Upper lobe of left lung (tissue), 6 donors: ENCODE results near the gene NXF3. TPM values are rescaled to one million over a fixed set of nuclear protein-coding genes. Genes with fewer than 3 reads are reported as not detected.
"Not testable (repeated sequence)": the region's sequence is repeated elsewhere in the genome, so short reads cannot be mapped to it uniquely, and the experiment has no call there.

Experiments used
- ATAC-seq, 2 donors: fragments of 200-7000 bp; cut with Tn5 transposase; one replicate each; pipeline ENCODE4 v1.9.1; 2022; ENCODE audit warnings: mild to moderate bottlenecking in 2 of 2, moderate library complexity in 2 of 2; ENCODE audit not compliant: low FRiP score in 2 of 2
- DNase-seq, 2 donors: peaks; one replicate each; pipeline ENCODE4 v3.0.0-alpha.2; 2019 to 2020
- H3K27ac ChIP-seq, 4 donors: fragments of 200-600 bp; sonication (generic); one replicate each; pipeline ENCODE4 v1.5.1; 2016 to 2019
- H3K27me3 ChIP-seq, 4 donors: fragments of 200-600 bp; sonication (generic); one replicate each; pipeline ENCODE4 v1.5.1; 2017 to 2019
- H3K36me3 ChIP-seq, 4 donors: fragments of 200-600 bp; sonication (generic); one replicate each; pipeline ENCODE4 v1.5.1; 2016 to 2019
- H3K4me1 ChIP-seq, 4 donors: fragments of 200-600 bp; sonication (generic); one replicate each; pipeline ENCODE4 v1.5.1; 2018 to 2019
- H3K4me3 ChIP-seq, 4 donors: fragments of 200-600 bp; sonication (generic); one replicate each; pipeline ENCODE4 v1.5.1; 2017 to 2019; ENCODE audit warnings: mild to moderate bottlenecking in 2 of 4, moderate library complexity in 1 of 4
- H3K9me3 ChIP-seq, 4 donors: fragments of 200-600 bp; sonication (generic); one replicate each; pipeline ENCODE4 v1.5.1; 2018 to 2019
- CTCF ChIP-seq, 6 experiments: fragments of 450-650 bp in 4 of 6; fragments of 200-600 bp in 2 of 6; sonication (generic) in 2 of 6; IDR thresholded peaks; one replicate each; pipeline ENCODE4 v1.5.1; 2016 to 2019; ENCODE audit warnings: antibody characterized with exemption in 6 of 6
- EP300 ChIP-seq, 4 donors: sonication (generic); formaldehyde crosslinking; IDR thresholded peaks; one replicate each; pipeline ENCODE4 v1.5.1; 2017; ENCODE audit warnings: antibody characterized with exemption in 4 of 4, control low read depth in 2 of 4
- POLR2A ChIP-seq, 4 donors: fragments of 450-650 bp; IDR thresholded peaks; one replicate each; pipeline ENCODE4 v1.5.1; 2016 to 2017; ENCODE audit warnings: antibody characterized with exemption in 4 of 4, mild to moderate bottlenecking in 2 of 4
- POLR2AphosphoS5 ChIP-seq, 2 donors: sonication (generic); formaldehyde crosslinking; IDR thresholded peaks; one replicate each; pipeline ENCODE4 v1.5.1; 2017; ENCODE audit warnings: antibody characterized with exemption in 2 of 2
- WGBS, 2 donors: methylation state at CpG; one replicate each; pipeline ENCODE4 v1.1.5; 2017 to 2018; 5-methylcytosine and 5-hydroxymethylcytosine counted together
- total RNA-seq, 6 donors: library from RNA; depleted of rRNA in 4 of 6; stranded (reverse); fragments of >200 nt in 4 of 6; gene quantifications; one replicate each; pipeline versions ENCODE4 v1.1.0 to v1.2.1, GENCODE V29; 2016 to 2021
- donor health status: DM: no; HTN: no; CAD: no; lungs with moderate emphysema.
- donor health status: DM: no; HTN: yes; CAD: no; lungs with severe emphysema.

NXF3 gene
- total RNA-seq, 6 donors from 2014 or later, result 1.5 to 24.1 (median 6.8) TPM

- H3K4me1 ChIP-seq, result no peaks in the 10 kb centered on the region
- TF ChIP-seq POLR2AphosphoS5 (IDR thresholded peaks at IDR 0.05) (no peak), EP300 (IDR thresholded peaks at IDR 0.05) (no peak), POLR2A (IDR thresholded peaks at IDR 0.05) (no peak), CTCF (IDR thresholded peaks at IDR 0.05) (no peak)
- H3K9me3 ChIP-seq, result peaks cover 0 to 17% (median 0%) of the 10 kb centered on the region in 4 donors
- 96% methylated on average over 4 of the region's 4 CpGs; no CpG with 5 or more reads in 1 of the 2 donors for WGBS, 2 donors
- DNase-seq, result no peak
- no peaks in the 10 kb centered on the region for H3K27me3 ChIP-seq
- no peak for ATAC-seq
- H3K27ac ChIP-seq, result no peak overlapping the region
- no peak overlapping the region for H3K4me3 ChIP-seq
- no peaks in the 10 kb centered on the region for H3K36me3 ChIP-seq
Measured at GRCh38 chrX:103107836-103108235, 14.9 kb upstream of the NXF3 start.

GRCh38 chrX:103107227-103107737 lies 14.3 kb upstream of the NXF3 start:
- not testable (repeated sequence) for ATAC-seq, DNase-seq, H3K4me1 ChIP-seq, H3K27ac ChIP-seq, H3K27me3 ChIP-seq, H3K4me3 ChIP-seq, H3K36me3 ChIP-seq
- peaks cover 0 to 17% (median 0%) of the 10 kb centered on the region in 4 donors for H3K9me3 ChIP-seq
- 93% methylated on average over 21 of the region's 21 CpGs; no CpG with 5 or more reads in 1 of the 2 donors for WGBS, 2 donors

GRCh38 chrX:103104370-103104769 lies 11.4 kb upstream of the NXF3 start:
- H3K4me1 ChIP-seq, H3K36me3 ChIP-seq, H3K4me3 ChIP-seq, DNase-seq, H3K27me3 ChIP-seq, ATAC-seq, H3K27ac ChIP-seq: not testable (repeated sequence)
- WGBS, 2 donors, result 80 to 94% methylated on average over 1 to 25 of the region's 26 CpGs
- peaks cover 0 to 12% (median 0%) of the 10 kb centered on the region in 4 donors for H3K9me3 ChIP-seq

GRCh38 chrX:103103866-103104265 lies 10.9 kb upstream of the NXF3 start:
- not testable (repeated sequence) for H3K9me3 ChIP-seq, H3K27ac ChIP-seq, H3K4me3 ChIP-seq, H3K27me3 ChIP-seq, H3K36me3 ChIP-seq, ATAC-seq, DNase-seq, H3K4me1 ChIP-seq
- WGBS, 2 donors, result no CpG with 5 or more reads among the region's 2 CpGs

GRCh38 chrX:103101299-103102042 lies 8.5 kb upstream of the NXF3 start:
- H3K9me3 ChIP-seq, result no peaks in the 10 kb centered on the region
- ATAC-seq, result no peak

GRCh38 chrX:103100484-103100883 lies 7.5 kb upstream of the NXF3 start:
- WGBS, 2 donors, result 84 to 95% methylated on average over 4 of the region's 4 CpGs

More at GRCh38 chrX:103101299-103102042, 8.5 kb upstream of the NXF3 start:
- Histone ChIP-seq H3K27me3 (no peaks in the 10 kb centered on the region), H3K4me3 (no peak overlapping the region), H3K27ac (no peak overlapping the region), H3K36me3 (no peaks in the 10 kb centered on the region), H3K4me1 (no peaks in the 10 kb centered on the region)
- DNase-seq, result no peak
- WGBS, 2 donors, result 45 to 53% methylated on average over 3 of the region's 3 CpGs
- TF ChIP-seq POLR2AphosphoS5 (IDR thresholded peaks at IDR 0.05), result no peak
- TF ChIP-seq EP300 (IDR thresholded peaks at IDR 0.05), result no peak
- TF ChIP-seq CTCF (IDR thresholded peaks at IDR 0.05), result no peak
- TF ChIP-seq POLR2A (IDR thresholded peaks at IDR 0.05), result no peak

More at GRCh38 chrX:103100484-103100883, 7.5 kb upstream of the NXF3 start:
- DNase-seq (no peak), ATAC-seq (no peak)
- Histone ChIP-seq H3K36me3 (no peaks in the 10 kb centered on the region), H3K4me3 (no peak overlapping the region), H3K9me3 (no peaks in the 10 kb centered on the region), H3K4me1 (no peaks in the 10 kb centered on the region), H3K27me3 (no peaks in the 10 kb centered on the region), H3K27ac (no peak overlapping the region)
- TF ChIP-seq CTCF (IDR thresholded peaks at IDR 0.05), result no peak
- TF ChIP-seq POLR2AphosphoS5 (IDR thresholded peaks at IDR 0.05), result no peak
- no peak for TF ChIP-seq POLR2A (IDR thresholded peaks at IDR 0.05)
- no peak for TF ChIP-seq EP300 (IDR thresholded peaks at IDR 0.05)
